HG02981 (cell line): ENCODE results near the gene PDPK1.
"Not testable (repeated sequence)": the region's sequence is repeated elsewhere in the genome, so short reads cannot be mapped to it uniquely, and the experiment has no call there.

Experiments
- ATAC-seq: cut with Tn5 transposase; IDR thresholded peaks from one replicate; pipeline ENCODE4 v1.9.1; 2021; ENCODE audit warnings: mild to moderate bottlenecking, moderate library complexity; ENCODE audit not compliant: unreplicated experiment

Gene PDPK1

GRCh38 chr16:2539192-2539844 lies 1.5 kb downstream of the PDPK1 start:
- ATAC-seq = not testable (repeated sequence)

GRCh38 chr16:2539845-2540458 lies 2.1 kb downstream of the PDPK1 start:
- not testable (repeated sequence) for ATAC-seq

- not testable (repeated sequence) for ATAC-seq
Observed at GRCh38 chr16:2540912-2541311, 3.1 kb downstream of the PDPK1 start.

GRCh38 chr16:2541409-2541808 lies 3.6 kb downstream of the PDPK1 start:
- ATAC-seq = not testable (repeated sequence)

GRCh38 chr16:2543771-2544170 lies 6.0 kb downstream of the PDPK1 start:
- not testable (repeated sequence) for ATAC-seq

- ATAC-seq = not testable (repeated sequence)
Observed at GRCh38 chr16:2550283-2550878, 12.6 kb downstream of the PDPK1 start.

- not testable (repeated sequence) for ATAC-seq
Observed at GRCh38 chr16:2551420-2551889, 13.6 kb downstream of the PDPK1 start.

- ATAC-seq = not testable (repeated sequence)
Observed at GRCh38 chr16:2554709-2555425, 17.0 kb downstream of the PDPK1 start.

- not testable (repeated sequence) for ATAC-seq
Observed at GRCh38 chr16:2557150-2557549, 19.3 kb downstream of the PDPK1 start.

- peak; percentile 39 for ATAC-seq
Observed at GRCh38 chr16:2560131-2560797, 22.4 kb downstream of the PDPK1 start.

GRCh38 chr16:2560798-2561133 lies 22.9 kb downstream of the PDPK1 start:
- peak; percentile 61 for ATAC-seq

- ATAC-seq = not testable (repeated sequence)
Observed at GRCh38 chr16:2567506-2567905, 29.7 kb downstream of the PDPK1 start.

GRCh38 chr16:2568573-2568972 lies 30.8 kb downstream of the PDPK1 start:
- ATAC-seq = not testable (repeated sequence)

GRCh38 chr16:2572704-2573103 lies 34.9 kb downstream of the PDPK1 start:
- ATAC-seq = not testable (repeated sequence)

GRCh38 chr16:2575839-2576238 lies 38.0 kb downstream of the PDPK1 start:
- not testable (repeated sequence) for ATAC-seq

- not testable (repeated sequence) for ATAC-seq
Observed at GRCh38 chr16:2577044-2577443, 39.2 kb downstream of the PDPK1 start.

- ATAC-seq = not testable (repeated sequence)
Observed at GRCh38 chr16:2578905-2579304, 41.1 kb downstream of the PDPK1 start.

GRCh38 chr16:2580143-2580542 lies 42.3 kb downstream of the PDPK1 start:
- ATAC-seq = not testable (repeated sequence)

- ATAC-seq = not testable (repeated sequence)
Observed at GRCh38 chr16:2580818-2581217, 43.0 kb downstream of the PDPK1 start.

GRCh38 chr16:2584729-2585650 lies 47.2 kb downstream of the PDPK1 start:
- ATAC-seq = no peak
